NCI-H345 treated with DMSO at 0.1 percent for 48 hours (cell line): ENCODE measurements around the gene AGBL4.

Experiments
- DNase-seq: peaks from one replicate; lab custom pipeline; 2025; ENCODE audit not compliant: unreplicated experiment; lab: John Stamatoyannopoulos, UW

AGBL4 gene

GRCh38 chr1:48851638-48852037, 1172.1 kb downstream of the AGBL4 start:
- no peak for DNase-seq

- DNase-seq = no peak
These were observed 1175.7 kb downstream of the AGBL4 start for GRCh38 chr1:48848035-48848434.

GRCh38 chr1:48846441-48846840, 1177.3 kb downstream of the AGBL4 start:
- no peak for DNase-seq

DNA sequence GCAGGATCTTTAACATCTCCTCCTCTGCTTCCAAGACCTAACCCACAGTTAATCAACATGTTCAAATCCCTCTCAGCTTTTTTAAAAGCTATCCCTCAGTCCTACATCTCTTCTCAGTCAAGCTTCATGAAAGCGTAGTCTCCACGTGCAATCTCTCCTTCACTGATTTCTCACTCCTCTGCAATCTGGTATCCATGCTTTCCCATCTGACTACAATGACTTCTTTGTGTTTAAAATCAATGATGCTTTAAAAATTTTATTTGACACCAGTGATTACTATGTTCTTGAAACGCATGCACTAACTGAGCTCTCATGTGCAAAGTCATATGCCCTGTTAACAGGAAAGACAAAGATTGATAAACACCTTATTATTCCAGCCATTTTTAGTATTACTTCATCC, 1179.6 kb downstream of the AGBL4 start:
- DNase-seq = no peak

GRCh38 chr1:48841966-48842365, 1181.8 kb downstream of the AGBL4 start:
- no peak for DNase-seq

- no peak for DNase-seq
These were observed 1182.3 kb downstream of the AGBL4 start for GRCh38 chr1:48841461-48841860.

- no peak for DNase-seq
These were observed 1192.4 kb downstream of the AGBL4 start for GRCh38 chr1:48831120-48831978.

GRCh38 chr1:48830715-48831114, 1193.0 kb downstream of the AGBL4 start:
- DNase-seq = no peak

- DNase-seq = no peak
These were observed 1194.3 kb downstream of the AGBL4 start for GRCh38 chr1:48829446-48829845.

- no peak for DNase-seq
These were observed 1200.6 kb downstream of the AGBL4 start for GRCh38 chr1:48823168-48823567.

DNA sequence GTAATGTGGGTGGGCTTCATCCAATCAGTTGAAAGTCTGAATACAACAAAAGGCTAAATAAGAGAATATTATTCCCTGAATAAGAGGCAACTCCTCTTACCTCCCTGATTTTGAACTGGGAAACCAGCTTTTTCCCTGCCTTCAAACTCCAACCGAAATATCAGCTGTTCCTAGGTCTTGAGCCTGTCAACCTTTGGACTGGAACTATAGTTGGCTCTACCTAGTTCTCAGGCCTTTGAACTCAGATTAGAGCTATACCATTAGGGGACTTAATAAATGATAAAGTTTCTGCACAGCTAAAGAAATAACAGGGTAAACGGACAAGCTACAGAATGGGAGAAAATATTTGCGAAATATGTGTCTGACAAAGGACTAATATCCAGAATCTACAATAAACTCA, 1203.3 kb downstream of the AGBL4 start:
- no peak for DNase-seq

DNA sequence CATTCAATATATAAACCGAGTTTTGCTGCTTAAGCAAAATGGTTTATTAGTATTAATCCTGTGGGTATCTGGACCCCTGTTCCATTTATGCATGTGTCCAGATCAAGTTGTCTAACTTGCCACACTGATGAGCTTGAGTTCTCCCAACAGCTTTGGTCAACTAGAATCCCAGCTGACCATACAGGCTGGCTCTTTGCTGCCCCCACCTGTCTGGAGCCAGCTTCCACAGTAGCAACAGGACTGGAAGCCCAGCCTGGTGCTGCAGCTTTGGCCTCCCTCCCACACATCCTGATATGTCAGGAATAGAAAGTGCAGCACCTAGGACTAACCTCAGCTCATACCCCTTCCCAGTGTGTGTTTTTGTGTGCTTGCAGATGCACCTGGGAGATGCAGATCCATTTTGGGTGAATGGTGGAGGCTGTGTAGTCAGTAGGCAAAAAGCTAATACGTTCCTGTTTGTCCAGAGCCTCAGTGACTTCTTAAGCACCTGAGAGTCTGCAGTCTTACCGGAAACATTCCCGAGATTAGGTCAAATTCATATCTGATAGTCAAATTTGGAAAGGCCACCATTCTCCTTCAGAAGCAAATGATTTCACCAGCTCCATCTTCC, 1206.1 kb downstream of the AGBL4 start:
- peak; percentile 15 for DNase-seq

DNA sequence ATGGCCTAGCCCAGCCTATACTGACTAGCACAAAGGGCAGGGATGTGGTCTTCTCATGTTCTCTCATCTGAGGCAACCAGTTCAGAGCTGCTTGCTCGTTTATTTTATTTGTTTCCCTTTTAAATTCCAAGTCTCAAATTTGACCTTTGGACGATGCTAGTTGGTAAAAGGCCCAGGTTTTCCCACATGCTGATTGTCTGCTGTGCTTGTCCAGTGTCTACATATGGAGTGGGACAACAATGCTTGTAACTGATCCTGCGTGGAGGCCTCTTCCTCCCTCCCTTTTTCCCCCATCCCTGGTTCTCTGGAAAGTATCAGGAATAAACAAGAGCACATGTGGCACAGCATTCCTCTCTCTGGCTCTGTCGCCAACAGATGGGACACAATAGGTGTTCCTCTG, 1213.0 kb downstream of the AGBL4 start:
- no peak for DNase-seq

DNA sequence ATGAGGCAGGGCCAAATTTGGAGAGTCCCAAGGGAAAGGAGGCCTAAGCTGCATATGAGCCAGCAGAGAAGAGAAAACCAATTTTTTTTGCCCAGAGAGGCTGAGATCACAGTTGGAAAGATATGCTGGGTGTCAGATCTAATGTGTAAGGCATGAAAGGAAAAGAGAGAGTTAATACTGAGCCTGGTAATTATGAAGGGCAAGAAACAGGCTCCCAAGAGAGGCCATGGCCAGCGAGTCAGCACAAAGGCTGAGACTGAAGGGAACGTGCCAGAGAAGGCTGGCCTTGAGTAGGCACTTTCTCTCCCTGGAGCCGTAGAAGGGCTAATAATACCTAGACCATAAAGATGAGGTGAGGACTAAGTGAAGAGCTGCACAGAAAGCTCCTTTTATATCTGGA, 1215.3 kb downstream of the AGBL4 start:
- no peak for DNase-seq

GRCh38 chr1:48807554-48808260, 1216.0 kb downstream of the AGBL4 start:
- no peak for DNase-seq

DNA sequence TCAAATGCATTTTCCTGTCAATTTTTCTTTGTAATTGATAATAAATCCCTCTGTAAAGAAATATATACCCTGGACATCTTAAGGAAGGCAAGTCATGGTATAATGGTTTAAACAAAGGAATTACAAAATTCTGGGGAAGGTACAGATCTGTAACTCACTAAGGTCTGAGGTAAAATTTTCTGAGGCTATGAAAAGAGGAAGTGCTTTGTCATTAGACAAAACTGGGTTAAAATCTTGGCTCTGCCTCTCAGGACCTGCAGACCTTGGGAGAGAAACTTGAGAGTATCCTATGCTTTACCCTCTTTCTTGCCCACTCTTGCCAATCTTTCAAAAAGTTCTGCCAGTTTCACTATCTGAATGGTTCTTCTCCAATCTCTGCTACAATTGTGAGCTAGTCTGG, 1220.3 kb downstream of the AGBL4 start:
- DNase-seq = no peak

DNA sequence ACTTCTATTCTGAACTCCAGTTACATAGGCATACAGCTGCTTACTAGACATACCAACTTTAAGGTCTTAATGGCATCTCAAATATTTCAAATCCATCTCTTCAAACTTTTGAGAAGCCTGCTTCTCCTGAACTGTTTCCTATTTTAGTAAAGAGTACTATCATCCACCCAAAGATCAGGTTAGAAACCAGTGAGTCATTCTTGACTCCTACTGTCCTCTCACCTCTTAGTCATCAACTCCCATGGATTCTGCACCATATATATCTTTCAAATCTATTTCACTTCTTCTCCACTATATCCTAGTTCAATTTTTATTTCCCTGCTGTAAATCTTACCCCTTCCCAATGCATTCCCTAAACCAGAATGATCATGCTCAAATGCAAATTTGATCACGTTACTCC, 1228.9 kb downstream of the AGBL4 start:
- no peak for DNase-seq

DNA sequence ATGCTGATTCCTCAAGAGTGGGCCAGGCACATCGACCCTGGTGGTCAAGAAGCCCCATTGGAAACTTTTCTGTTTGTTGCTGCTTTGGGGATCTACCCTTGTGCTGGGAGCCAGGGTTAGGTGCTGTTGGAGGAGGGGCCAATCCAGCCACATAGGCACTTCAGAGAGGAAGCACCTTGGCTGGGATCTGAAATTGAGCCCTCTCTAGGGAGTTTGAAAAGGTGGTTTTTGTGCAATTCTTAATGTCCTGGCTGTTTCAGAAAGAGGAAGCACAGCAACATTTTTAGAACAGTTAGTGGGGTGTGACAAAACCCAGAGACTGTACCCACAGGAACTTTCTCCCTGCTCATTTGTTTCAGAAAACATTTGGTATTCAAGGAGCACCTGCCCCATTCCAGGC, 1229.9 kb downstream of the AGBL4 start:
- DNase-seq = no peak

DNA sequence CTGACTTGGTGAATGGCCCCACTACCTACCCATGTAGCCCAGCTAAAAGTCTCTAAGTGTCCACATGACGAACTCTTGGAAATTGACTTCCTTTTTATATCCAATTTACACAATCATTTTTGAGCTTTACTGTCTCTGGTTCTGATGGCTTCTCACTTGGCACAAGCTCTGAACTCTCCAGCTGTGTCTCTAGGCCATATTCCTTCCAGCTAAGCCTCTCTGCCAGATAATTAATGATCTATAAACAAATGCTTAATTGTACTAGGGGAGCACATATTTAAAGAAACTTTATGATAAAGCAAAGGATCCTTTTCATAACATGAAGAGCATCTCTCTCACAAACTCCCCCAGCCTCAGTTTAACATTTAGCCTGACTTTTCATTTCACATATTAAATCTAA, 1230.8 kb downstream of the AGBL4 start:
- no peak for DNase-seq

GRCh38 chr1:48790397-48790796, 1233.4 kb downstream of the AGBL4 start:
- no peak for DNase-seq

DNA sequence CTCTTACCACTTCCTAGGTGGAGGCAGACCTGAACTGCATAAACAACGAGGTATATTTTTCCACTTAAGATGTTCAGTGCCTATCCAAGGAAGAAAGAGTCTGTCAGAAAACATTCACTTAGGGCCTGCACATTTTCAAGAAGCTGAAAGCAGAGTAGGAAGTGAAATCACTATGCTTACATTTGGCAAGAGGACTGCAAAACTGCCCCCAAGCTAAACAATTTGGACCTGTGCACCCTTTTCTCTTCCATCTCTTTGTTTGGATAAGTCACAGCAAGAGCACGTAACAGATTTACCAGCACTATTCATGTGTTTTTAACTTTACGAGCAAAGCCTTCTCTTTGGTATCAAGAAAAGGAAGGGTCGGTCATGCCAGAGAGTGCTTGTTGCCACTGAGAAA, 1233.9 kb downstream of the AGBL4 start:
- DNase-seq = no peak

DNA sequence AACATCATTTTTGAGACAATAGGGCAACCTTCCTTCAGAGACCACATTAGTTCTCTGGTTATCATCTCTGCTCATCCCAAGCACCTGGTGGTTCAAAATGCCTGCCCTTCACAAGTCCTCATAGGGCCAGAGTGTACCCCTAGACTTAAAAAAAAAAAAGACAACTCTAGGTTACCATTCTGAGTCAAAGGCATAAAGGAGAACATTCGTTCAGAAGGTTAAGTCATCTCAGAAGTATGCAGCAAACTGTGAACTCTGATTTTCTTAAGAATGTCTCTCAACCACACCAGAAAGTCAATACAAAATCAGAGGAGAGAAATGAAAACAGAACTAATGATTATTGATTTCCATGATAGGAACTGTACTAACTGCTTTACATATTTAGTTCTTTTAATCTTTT, 1237.9 kb downstream of the AGBL4 start:
- no peak for DNase-seq
